Measurements from ENCODE around the gene INF2. TPM values are rescaled to one million over a fixed set of nuclear protein-coding genes. Genes with fewer than 3 reads are reported as not detected.

The INF2 gene
- total RNA-seq, 1 donor from 2014 or later: 26.6 TPM

DNA sequence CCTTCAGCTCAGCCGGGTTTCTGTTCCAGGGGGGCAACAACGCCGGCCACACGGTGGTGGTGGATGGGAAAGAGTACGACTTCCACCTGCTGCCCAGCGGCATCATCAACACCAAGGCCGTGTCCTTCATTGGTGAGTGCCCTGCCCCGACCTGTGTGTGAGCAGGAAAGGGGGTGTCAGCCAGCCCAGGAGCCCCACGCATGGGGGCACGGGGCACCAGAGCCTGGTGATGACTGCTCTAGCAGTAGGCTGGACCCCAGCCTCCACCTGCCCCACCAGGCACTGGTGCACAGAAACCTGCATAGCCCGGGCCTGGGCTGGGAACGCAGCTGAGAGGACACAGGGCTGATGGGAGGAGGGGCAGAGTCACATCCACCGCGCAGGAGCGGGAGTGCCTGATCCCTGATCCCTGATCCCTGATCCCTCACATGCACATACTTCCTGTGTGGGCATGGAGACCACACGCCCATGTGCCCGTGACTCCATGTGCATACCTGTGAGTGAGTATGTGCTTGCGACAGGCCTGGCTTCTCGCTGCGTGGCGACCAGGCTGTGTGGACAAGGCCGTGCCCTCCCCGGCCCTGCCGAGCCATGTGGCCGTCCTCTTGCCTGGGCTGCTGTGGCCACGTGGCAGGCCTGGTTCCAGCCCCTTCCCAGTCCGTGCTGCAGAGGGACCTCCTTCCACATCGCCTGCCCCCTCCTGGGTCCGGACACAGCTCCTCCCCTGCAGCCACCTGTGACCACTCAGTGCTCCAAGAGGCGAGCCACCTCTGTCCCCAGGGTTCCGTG, 45.8 kb downstream of the INF2 start:
- DNase-seq (ENCODE audit: low read depth) (no peak), FAIRE-seq (no peak)
- H3K36me3 ChIP-seq (ENCODE audit: control insufficient read depth, insufficient read depth, low read length): peaks cover 16% of the 10 kb centered on the region
- H3K27me3 ChIP-seq (ENCODE audit: control insufficient read depth, insufficient read depth, low read length): no peaks in the 10 kb centered on the region
- TF ChIP-seq, protein P1, sequence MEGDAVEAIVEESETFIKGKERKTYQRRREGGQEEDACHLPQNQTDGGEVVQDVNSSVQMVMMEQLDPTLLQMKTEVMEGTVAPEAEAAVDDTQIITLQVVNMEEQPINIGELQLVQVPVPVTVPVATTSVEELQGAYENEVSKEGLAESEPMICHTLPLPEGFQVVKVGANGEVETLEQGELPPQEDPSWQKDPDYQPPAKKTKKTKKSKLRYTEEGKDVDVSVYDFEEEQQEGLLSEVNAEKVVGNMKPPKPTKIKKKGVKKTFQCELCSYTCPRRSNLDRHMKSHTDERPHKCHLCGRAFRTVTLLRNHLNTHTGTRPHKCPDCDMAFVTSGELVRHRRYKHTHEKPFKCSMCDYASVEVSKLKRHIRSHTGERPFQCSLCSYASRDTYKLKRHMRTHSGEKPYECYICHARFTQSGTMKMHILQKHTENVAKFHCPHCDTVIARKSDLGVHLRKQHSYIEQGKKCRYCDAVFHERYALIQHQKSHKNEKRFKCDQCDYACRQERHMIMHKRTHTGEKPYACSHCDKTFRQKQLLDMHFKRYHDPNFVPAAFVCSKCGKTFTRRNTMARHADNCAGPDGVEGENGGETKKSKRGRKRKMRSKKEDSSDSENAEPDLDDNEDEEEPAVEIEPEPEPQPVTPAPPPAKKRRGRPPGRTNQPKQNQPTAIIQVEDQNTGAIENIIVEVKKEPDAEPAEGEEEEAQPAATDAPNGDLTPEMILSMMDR (IDR thresholded peaks at IDR 0.05; ENCODE audit: insufficient read depth, low read length, severe bottlenecking): no peak
- no peak overlapping the region for H3K4me3 ChIP-seq (ENCODE audit: low read depth, low read length)

DNA sequence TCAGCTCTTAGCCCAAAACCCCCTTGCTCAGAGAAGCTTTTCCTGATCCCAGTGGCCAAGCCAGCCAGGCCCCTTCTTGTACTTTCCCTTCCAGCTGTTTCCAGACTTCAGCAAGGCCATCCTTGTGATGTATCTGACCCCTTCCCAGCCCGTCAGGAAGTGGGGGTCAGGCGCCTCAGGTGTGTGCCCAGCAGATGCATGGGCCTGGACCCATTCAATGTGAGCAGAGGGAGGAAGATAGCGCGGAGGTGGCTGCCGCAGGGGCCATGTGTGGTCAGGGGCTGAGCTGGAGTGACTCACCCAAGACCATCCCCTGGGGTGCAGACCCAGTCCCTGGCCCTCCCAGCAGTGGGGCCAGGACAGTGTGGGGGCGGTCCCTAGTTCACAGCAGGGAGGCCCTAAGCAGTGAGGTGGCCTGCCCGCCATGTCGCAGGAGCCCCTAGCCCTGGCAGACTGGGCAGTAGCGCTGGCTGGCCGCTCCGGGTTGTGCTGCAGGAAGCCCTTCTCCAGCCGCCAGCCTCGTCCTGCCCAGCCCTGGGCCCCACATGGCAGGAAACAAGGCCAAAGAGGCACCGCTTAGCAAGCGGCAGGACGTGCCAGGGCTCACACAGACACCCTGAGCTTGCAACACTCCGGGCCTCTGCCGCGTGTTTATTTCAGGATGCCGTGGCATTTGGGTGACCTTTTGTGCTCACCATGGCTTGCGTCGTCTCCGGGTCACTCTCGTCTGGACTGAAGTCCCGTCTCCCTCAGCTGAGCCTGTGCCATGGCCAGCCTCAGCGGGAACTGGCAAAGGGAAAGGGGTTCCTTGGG, 46.6 kb downstream of the INF2 start:
- TF ChIP-seq, protein P1 (IDR thresholded peaks at IDR 0.05; ENCODE audit: insufficient read depth, low read length, severe bottlenecking): no peak
- FAIRE-seq (no peak), DNase-seq (ENCODE audit: low read depth) (peak; percentile 67)
- Histone ChIP-seq H3K27me3 (ENCODE audit: control insufficient read depth, insufficient read depth, low read length) (no peaks in the 10 kb centered on the region), H3K36me3 (ENCODE audit: control insufficient read depth, insufficient read depth, low read length) (peaks cover 17% of the 10 kb centered on the region), H3K4me3 (ENCODE audit: low read depth, low read length) (no peak overlapping the region)

DNA sequence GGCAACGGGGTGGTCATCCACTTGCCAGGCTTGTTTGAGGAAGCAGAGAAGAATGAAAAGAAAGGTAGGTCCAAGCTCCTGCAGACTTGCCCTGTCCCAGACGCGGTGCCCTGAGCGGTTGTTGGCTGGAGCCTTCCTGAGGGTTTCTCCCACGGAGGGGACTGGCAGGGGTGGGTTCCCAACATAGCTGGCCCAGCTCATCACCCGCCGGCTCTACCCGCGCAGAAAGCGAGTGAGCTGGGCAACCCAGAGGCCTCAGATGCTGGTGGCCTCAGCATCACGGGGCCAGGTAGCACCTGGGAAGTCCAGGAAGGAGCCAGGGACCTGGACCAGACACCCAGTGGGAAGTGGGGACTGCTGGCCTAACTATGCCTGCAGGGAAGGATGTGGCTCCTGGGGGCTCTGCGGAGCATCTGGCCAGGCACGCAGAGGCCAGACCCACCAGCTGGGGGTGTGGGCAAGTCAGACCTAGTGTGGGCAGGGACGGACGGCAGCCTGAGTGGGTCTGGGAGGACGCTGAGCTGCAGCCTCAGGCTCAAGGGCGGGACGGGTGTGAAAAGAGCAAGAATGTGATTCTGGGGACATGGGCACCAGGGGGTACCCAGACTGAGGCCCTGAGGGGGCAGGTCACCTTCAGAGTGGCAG, 49.1 kb downstream of the INF2 start:
- Histone ChIP-seq H3K4me3 (ENCODE audit: low read depth, low read length) (no peak overlapping the region), H3K36me3 (ENCODE audit: control insufficient read depth, insufficient read depth, low read length) (peaks cover 29% of the 10 kb centered on the region), H3K27me3 (ENCODE audit: control insufficient read depth, insufficient read depth, low read length) (no peaks in the 10 kb centered on the region)
- no peak for FAIRE-seq
- TF ChIP-seq, protein P1 (IDR thresholded peaks at IDR 0.05; ENCODE audit: insufficient read depth, low read length, severe bottlenecking): no peak
- DNase-seq (ENCODE audit: low read depth): no peak

DNA sequence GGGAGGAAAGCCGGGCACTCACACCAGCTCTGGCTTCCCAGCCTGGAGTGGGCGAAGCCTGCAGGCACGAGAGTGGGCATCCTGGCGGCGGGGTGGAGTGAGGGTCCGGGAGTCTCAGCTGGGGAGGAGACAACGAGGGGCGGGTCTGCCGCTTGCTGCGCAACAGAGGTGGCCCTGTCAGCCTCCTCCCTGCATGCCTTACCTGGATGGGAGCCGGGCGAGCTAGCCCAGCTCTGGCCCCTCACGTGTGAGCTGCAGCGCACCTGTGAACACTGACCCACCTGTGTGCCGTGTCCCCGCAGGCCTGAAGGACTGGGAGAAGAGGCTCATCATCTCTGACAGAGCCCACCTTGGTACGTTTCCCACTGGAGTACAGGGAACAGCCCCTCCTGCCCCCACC, 49.6 kb downstream of the INF2 start:
- FAIRE-seq (no peak), DNase-seq (ENCODE audit: low read depth) (no peak)
- Histone ChIP-seq H3K4me3 (ENCODE audit: low read depth, low read length) (no peak overlapping the region), H3K36me3 (ENCODE audit: control insufficient read depth, insufficient read depth, low read length) (peaks cover 29% of the 10 kb centered on the region), H3K27me3 (ENCODE audit: control insufficient read depth, insufficient read depth, low read length) (no peaks in the 10 kb centered on the region)
- TF ChIP-seq, protein P1 (IDR thresholded peaks at IDR 0.05; ENCODE audit: insufficient read depth, low read length, severe bottlenecking): no peak

DNA sequence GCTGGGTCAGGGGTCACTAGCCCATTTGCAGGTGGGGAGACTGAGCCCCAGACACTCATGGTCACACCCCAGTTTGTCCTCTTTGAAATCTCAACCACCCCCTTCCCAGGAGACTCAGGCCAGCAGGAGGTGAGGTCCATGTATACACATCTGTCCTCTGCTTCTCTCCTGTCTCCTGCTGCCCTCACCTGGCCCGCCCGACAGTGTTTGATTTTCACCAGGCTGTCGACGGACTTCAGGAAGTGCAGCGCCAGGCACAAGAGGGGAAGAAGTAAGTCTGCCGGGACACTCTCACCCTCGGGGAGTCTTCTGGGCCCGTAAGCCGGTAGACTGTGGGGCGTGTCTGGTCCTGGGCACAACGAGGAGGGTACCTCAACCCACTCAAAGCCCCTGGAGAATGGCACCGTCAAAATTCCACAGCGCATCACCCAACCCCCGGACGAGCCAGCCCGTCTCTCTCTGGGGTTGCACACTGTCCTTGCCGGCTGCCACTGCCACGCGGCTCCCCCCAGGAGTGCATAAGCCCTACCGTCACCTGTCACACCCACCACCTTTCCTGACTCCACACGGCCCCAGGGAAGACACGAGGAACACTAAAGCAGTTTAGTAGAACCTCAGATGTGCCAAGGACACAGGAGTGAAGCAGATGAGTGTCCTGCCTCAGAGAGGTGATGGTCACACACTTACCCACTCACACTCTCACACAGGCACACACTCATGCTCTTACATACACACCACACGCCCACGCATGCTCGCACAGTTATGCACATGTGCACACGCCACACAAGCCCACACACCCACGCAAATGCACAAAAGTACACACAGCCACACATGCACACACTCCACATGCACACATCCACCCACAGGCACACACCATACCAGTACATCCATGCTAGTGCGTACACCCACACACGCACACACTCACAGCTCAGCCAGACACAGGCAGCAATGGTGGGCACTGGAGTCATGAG, 50.4 kb downstream of the INF2 start:
- DNase-seq (ENCODE audit: low read depth): no peak
- TF ChIP-seq, protein P1 (IDR thresholded peaks at IDR 0.05; ENCODE audit: insufficient read depth, low read length, severe bottlenecking): no peak
- FAIRE-seq: peak; percentile 94
- H3K4me3 ChIP-seq (ENCODE audit: low read depth, low read length): no peak overlapping the region
- peaks cover 29% of the 10 kb centered on the region for H3K36me3 ChIP-seq (ENCODE audit: control insufficient read depth, insufficient read depth, low read length)
- H3K27me3 ChIP-seq (ENCODE audit: control insufficient read depth, insufficient read depth, low read length): no peaks in the 10 kb centered on the region
